ENCODE measurements around the gene CXXC4.

CXXC4 gene

DNA sequence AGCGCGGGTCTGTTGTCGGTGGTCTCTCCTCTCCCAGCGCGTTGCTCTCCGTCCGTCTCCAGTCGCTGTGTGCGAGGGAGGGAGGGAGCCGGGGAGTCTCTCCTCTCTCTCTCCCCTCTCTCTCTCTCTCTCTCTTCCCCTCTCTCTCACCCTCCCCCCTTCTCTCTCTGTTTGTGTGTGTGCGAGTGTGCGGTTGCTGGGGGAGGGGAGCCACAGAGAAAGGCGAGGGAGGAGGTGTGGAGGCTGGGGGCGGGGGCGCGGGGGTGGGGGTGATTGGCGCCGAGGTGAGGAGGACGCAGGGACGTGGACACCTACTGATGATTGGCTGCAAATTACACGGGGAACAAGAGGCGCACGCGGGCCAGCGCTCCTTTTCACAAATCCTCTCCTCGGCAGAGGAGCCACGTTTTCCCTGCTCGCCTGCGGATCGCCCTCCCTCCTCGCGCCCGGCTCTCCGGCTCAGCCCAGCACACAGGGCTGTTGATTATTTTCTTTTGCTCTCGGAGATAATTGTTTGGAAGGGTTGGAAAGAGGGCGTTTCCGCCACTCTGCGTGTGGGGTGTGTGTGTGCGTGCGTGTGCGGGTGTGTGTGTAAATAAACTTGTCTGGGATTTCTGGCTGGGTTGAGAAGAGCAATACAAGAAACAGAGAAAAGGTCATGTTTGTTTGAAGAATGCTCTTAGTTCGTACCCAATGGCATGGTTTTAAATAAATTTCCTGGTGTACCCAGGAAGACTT, at the start of gene CXXC4:
Gene CXXC4, minus strand, starts transcription at position 73 of the 738 bp plus-strand sequence. CDS start 3,092 bp downstream, outside the sequence.
- H3K27ac ChIP-seq, result peak within 1 kb of the TSS; percentile 91
- no peaks in the 10 kb centered on the region for H3K9me3 ChIP-seq (ENCODE audit: low read depth, low read length)
- no peak for TF ChIP-seq EZH2 (IDR thresholded peaks at IDR 0.05)
- peak; percentile 72; the same call in 1 of the 2 replicates for TF ChIP-seq POLR2AphosphoS5 (IDR thresholded peaks at IDR 0.05; ENCODE audit: borderline replicate concordance, low read depth, low read length)
- H3K4me3 ChIP-seq, result peak within 1 kb of the TSS; percentile 97
- H3K36me3 ChIP-seq (ENCODE audit: insufficient read depth, low read length), result no peaks in the 10 kb centered on the region
- peak within 1 kb of the TSS; percentile 91 for H3K9ac ChIP-seq (ENCODE audit: insufficient read length)
- DNase-seq (ENCODE audit: low read depth, low spot score), result no peak

DNA sequence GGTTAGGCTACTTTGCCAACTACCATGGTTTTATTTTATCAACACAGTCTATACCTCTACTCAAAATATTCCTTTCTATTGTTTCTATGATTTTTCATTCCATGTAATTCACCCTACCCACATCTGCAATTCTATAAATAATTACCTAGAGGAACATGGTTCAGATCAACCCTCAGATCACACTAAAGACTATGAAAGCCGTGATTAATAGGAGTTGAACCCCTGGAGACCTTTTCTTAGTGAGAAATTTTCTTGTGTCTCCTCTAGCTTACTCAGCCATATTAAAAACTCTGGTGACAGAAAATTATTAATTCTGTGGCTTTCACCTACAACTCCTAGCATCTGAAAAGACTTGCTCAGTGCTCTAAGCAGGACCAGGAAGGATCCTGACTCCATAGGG, 38.5 kb upstream of the CXXC4 start:
- H3K36me3 ChIP-seq (ENCODE audit: insufficient read depth, low read length), result no peaks in the 10 kb centered on the region
- no peak for DNase-seq (ENCODE audit: low read depth, low spot score)
- no peaks in the 10 kb centered on the region; the same call in 1 of the 2 replicates for H3K9me3 ChIP-seq (ENCODE audit: low read depth, low read length)
- no peak overlapping the region for H3K27ac ChIP-seq
- TF ChIP-seq POLR2AphosphoS5 (IDR thresholded peaks at IDR 0.05; ENCODE audit: borderline replicate concordance, low read depth, low read length) (no peak), FOXP2 (optimal IDR thresholded peaks at IDR 0.05; ENCODE audit: control extremely low read depth, extremely low read length, insufficient read depth) (no peak), EZH2 (IDR thresholded peaks at IDR 0.05) (no peak)
- no peak overlapping the region for H3K4me3 ChIP-seq
- no peak overlapping the region for H3K9ac ChIP-seq (ENCODE audit: insufficient read length)

DNA sequence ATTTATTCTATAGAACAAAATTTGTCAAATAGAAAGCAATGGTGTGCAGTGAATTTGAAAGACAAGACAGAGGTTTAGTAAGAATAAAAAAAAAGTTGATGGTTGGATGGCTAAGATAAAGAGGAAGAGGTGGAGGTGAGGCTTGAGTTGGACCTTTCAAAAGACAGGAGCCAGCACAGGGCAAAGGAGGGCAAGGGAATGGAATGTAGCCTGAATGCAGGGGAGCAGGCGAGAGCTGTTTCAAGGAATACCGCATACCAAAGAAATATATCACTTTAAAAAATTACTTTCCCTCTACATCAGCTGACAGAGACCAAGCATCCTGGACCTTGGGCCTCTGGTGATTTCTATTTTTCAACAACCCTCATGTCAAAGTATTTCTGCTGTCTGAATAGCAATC, 38.0 kb upstream of the CXXC4 start:
- no peak for DNase-seq (ENCODE audit: low read depth, low spot score)
- TF ChIP-seq FOXP2 (optimal IDR thresholded peaks at IDR 0.05; ENCODE audit: control extremely low read depth, extremely low read length, insufficient read depth), result no peak
- no peak for TF ChIP-seq POLR2AphosphoS5 (IDR thresholded peaks at IDR 0.05; ENCODE audit: borderline replicate concordance, low read depth, low read length)
- TF ChIP-seq EZH2 (IDR thresholded peaks at IDR 0.05), result no peak
- Histone ChIP-seq H3K4me3 (no peak overlapping the region), H3K27ac (no peak overlapping the region), H3K9ac (ENCODE audit: insufficient read length) (no peak overlapping the region), H3K9me3 (ENCODE audit: low read depth, low read length) (no peaks in the 10 kb centered on the region; the same call in 1 of the 2 replicates), H3K36me3 (ENCODE audit: insufficient read depth, low read length) (no peaks in the 10 kb centered on the region)

DNA sequence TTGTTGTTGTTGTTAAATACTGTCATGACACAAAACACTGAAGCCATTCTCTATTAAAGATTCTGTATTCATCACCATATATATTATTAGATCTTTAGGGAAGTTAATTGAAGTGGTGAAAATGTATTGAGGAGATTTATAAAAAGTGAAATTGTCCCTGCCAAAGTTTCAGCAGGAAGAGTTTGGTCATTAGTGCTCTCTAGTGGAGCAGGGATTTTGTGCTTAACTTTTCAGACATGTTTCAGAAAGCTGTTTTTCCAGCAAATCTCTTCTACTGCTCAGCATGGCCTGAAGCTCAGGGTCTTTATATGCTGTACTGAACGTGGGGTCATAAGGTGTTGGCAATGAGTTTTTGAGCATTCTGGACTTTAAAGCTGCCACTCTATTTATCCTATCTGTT, 36.7 kb upstream of the CXXC4 start:
- Histone ChIP-seq H3K4me3 (no peak overlapping the region), H3K36me3 (ENCODE audit: insufficient read depth, low read length) (no peaks in the 10 kb centered on the region), H3K9me3 (ENCODE audit: low read depth, low read length) (no peaks in the 10 kb centered on the region; the same call in 1 of the 2 replicates), H3K27ac (no peak overlapping the region), H3K9ac (ENCODE audit: insufficient read length) (no peak overlapping the region)
- no peak for DNase-seq (ENCODE audit: low read depth, low spot score)
- no peak for TF ChIP-seq EZH2 (IDR thresholded peaks at IDR 0.05)
- no peak for TF ChIP-seq POLR2AphosphoS5 (IDR thresholded peaks at IDR 0.05; ENCODE audit: borderline replicate concordance, low read depth, low read length)
- TF ChIP-seq FOXP2 (optimal IDR thresholded peaks at IDR 0.05; ENCODE audit: control extremely low read depth, extremely low read length, insufficient read depth), result no peak

DNA sequence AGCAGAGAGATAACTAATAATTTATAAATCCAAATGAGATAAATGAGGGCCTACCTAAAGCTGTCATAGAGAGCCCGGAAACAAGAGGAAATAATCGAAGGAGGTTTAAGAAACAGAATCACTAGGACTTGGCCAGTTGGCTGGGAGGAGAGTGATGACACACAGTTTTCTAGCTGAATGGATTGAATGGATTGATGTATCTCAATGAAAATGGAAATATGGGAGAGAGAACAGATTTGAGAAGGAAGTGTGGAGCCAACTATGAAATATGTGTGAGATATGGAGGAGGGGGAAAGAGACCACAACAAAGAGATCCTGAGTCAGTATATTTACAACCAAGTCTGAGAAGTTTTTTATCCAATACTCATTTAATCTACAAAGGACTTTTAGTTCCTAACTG, 35.7 kb upstream of the CXXC4 start:
- Histone ChIP-seq H3K9me3 (ENCODE audit: low read depth, low read length) (no peaks in the 10 kb centered on the region), H3K4me3 (no peak overlapping the region), H3K9ac (ENCODE audit: insufficient read length) (no peak overlapping the region), H3K36me3 (ENCODE audit: insufficient read depth, low read length) (no peaks in the 10 kb centered on the region), H3K27ac (no peak overlapping the region)
- DNase-seq (ENCODE audit: low read depth, low spot score), result no peak
- no peak for TF ChIP-seq EZH2 (IDR thresholded peaks at IDR 0.05)
- no peak for TF ChIP-seq FOXP2 (optimal IDR thresholded peaks at IDR 0.05; ENCODE audit: control extremely low read depth, extremely low read length, insufficient read depth)
- TF ChIP-seq POLR2AphosphoS5 (IDR thresholded peaks at IDR 0.05; ENCODE audit: borderline replicate concordance, low read depth, low read length), result no peak

DNA sequence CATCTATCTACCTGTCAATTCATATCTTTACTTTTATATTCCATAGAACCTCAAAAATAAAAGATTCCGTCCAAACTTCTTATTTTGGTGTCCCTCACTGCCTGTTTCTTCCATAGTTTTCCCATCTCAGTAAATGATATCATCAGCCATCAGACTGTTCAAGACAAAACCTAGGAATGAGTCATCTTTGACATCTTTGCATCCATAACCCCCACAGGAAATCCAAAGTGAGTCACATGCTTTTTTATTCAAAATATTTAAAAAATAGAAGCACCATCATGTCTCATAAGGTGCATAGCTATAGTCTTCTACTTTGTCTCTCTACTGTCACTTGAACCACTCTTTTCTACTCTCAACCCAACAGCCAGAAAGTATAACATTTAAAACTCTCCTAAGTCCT, 29.9 kb upstream of the CXXC4 start:
- Histone ChIP-seq H3K27ac (no peak overlapping the region), H3K4me3 (no peak overlapping the region), H3K36me3 (ENCODE audit: insufficient read depth, low read length) (no peaks in the 10 kb centered on the region), H3K9me3 (ENCODE audit: low read depth, low read length) (no peaks in the 10 kb centered on the region), H3K9ac (ENCODE audit: insufficient read length) (no peak overlapping the region)
- DNase-seq (ENCODE audit: low read depth, low spot score), result no peak
- TF ChIP-seq POLR2AphosphoS5 (IDR thresholded peaks at IDR 0.05; ENCODE audit: borderline replicate concordance, low read depth, low read length), result no peak
- no peak for TF ChIP-seq FOXP2 (optimal IDR thresholded peaks at IDR 0.05; ENCODE audit: control extremely low read depth, extremely low read length, insufficient read depth)
- no peak for TF ChIP-seq EZH2 (IDR thresholded peaks at IDR 0.05)

DNA sequence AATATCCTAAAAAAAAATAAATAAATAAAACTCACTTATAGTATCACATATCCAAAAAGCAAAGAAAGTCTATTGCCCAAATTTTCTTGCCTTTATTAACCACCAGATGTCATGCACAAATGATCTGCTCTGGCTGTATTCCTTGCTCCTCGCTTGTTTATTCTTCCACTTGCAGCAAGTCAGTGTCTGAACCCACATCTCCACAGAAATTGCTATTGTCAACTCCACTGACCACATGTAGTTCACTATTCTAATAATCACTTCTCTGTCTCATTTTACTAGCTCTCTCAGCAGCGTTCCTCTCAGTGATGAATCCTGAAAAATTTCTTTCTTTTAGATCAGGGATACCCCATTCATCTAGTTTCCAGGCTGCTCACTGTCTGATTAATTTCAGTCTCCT, 29.3 kb upstream of the CXXC4 start:
- no peak overlapping the region for H3K9ac ChIP-seq (ENCODE audit: insufficient read length)
- no peak for DNase-seq (ENCODE audit: low read depth, low spot score)
- no peaks in the 10 kb centered on the region for H3K9me3 ChIP-seq (ENCODE audit: low read depth, low read length)
- no peaks in the 10 kb centered on the region for H3K36me3 ChIP-seq (ENCODE audit: insufficient read depth, low read length)
- TF ChIP-seq FOXP2 (optimal IDR thresholded peaks at IDR 0.05; ENCODE audit: control extremely low read depth, extremely low read length, insufficient read depth), result no peak
- TF ChIP-seq EZH2 (IDR thresholded peaks at IDR 0.05), result no peak
- no peak for TF ChIP-seq POLR2AphosphoS5 (IDR thresholded peaks at IDR 0.05; ENCODE audit: borderline replicate concordance, low read depth, low read length)
- H3K27ac ChIP-seq, result no peak overlapping the region
- no peak overlapping the region for H3K4me3 ChIP-seq

DNA sequence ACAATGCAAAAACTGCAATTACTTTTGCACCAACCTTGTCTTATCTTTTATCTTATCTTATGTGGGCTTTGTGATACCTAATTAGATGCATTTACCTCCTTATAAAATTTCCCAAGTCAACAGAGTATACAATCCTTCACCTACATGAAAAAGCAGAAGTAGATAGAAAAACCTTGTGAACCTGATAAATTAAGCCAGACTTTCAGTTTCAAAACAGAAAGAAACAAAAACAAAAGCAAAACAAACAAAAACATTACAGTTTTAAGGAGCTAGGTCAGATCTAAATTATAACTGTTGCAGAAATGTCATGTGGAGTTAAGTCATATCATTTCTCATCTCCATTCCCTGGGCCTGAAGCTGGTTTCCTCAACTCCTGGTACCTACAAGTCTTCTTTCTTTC, 24.9 kb upstream of the CXXC4 start:
- H3K27ac ChIP-seq, result no peak overlapping the region

More for the DNA sequence above, 24.9 kb upstream of the CXXC4 start:
- Histone ChIP-seq H3K9me3 (ENCODE audit: low read depth, low read length) (no peaks in the 10 kb centered on the region), H3K9ac (ENCODE audit: insufficient read length) (no peak overlapping the region), H3K36me3 (ENCODE audit: insufficient read depth, low read length) (no peaks in the 10 kb centered on the region), H3K4me3 (no peak overlapping the region)
- TF ChIP-seq EZH2 (IDR thresholded peaks at IDR 0.05) (no peak), POLR2AphosphoS5 (IDR thresholded peaks at IDR 0.05; ENCODE audit: borderline replicate concordance, low read depth, low read length) (no peak), FOXP2 (optimal IDR thresholded peaks at IDR 0.05; ENCODE audit: control extremely low read depth, extremely low read length, insufficient read depth) (no peak)
- no peak for DNase-seq (ENCODE audit: low read depth, low spot score)

Data from SK-N-MC (cell line).